ENCODE results near the gene DNTT. TPM values are rescaled to one million over a fixed set of nuclear protein-coding genes. Genes with fewer than 3 reads are reported as not detected.

The DNTT gene
- total RNA-seq, 1 donor from 2014 or later: not detected

DNA sequence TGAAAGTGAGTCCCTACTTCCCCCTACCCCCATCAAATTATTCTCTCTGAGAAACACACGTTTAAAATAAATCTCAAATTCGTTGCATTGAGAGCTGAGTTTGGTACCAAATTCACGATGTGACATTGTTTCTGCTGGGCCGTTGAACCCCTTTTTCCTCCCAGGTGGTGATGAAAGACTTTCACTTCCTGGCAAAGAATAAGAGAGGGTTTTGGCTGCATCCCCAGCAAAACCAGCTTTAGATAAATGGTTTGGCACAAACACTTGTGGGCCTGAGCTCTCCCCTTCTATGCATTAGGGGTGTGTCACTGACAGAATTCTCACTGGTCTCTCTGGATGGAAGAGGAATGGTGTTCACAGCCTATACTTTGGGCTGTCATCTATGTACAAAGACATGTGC lies 8.8 kb upstream of the DNTT start:
- no peaks in the 10 kb centered on the region for H3K9me3 Mint-ChIP-seq (ENCODE audit: unreplicated experiment)
- no peak overlapping the region for H3K4me3 Mint-ChIP-seq (ENCODE audit: unreplicated experiment)
- peaks cover 4% of the 10 kb centered on the region for H3K27me3 Mint-ChIP-seq (ENCODE audit: unreplicated experiment)
- no peak for DNase-seq (ENCODE audit: low spot score)
- peaks cover 5% of the 10 kb centered on the region for H3K4me1 Mint-ChIP-seq (ENCODE audit: unreplicated experiment)
- H3K36me3 Mint-ChIP-seq (ENCODE audit: low read depth, unreplicated experiment): no peaks in the 10 kb centered on the region
- no peak for TF ChIP-seq CTCF (IDR thresholded peaks at IDR 0.05; ENCODE audit: unreplicated experiment)
- H3K27ac Mint-ChIP-seq (ENCODE audit: unreplicated experiment): no peak overlapping the region

GRCh38 chr10:96297486-96297885 lies 6.7 kb upstream of the DNTT start:
- Mint-ChIP-seq H3K4me1 (ENCODE audit: unreplicated experiment) (peaks cover 11% of the 10 kb centered on the region), H3K9me3 (ENCODE audit: unreplicated experiment) (no peaks in the 10 kb centered on the region), H3K36me3 (ENCODE audit: low read depth, unreplicated experiment) (no peaks in the 10 kb centered on the region), H3K27me3 (ENCODE audit: unreplicated experiment) (peaks cover 5% of the 10 kb centered on the region), H3K27ac (ENCODE audit: unreplicated experiment) (no peak overlapping the region), H3K4me3 (ENCODE audit: unreplicated experiment) (no peak overlapping the region)
- no peak for TF ChIP-seq CTCF (IDR thresholded peaks at IDR 0.05; ENCODE audit: unreplicated experiment)
- no peak for DNase-seq (ENCODE audit: low spot score)

DNA sequence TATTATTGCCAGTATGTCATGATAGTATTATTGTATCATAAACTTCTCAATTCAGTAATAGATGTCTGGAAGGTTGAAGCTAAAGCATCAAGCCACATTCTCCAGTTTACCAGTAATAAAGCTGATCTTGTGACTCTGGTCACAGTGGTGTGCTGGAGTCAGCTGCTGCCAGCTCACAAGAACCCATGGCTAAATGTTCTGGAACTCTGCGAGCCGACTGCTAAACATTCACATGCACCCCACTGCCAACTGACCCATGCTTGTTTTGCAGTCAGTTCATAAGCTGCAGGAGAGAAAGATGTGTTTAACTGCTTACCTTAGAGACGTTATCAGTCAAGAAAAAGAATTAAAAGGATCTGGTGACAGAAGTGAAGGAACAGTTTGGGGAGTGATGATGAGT lies 5.9 kb upstream of the DNTT start:
- Mint-ChIP-seq H3K36me3 (ENCODE audit: low read depth, unreplicated experiment) (no peaks in the 10 kb centered on the region), H3K4me1 (ENCODE audit: unreplicated experiment) (peaks cover 11% of the 10 kb centered on the region), H3K9me3 (ENCODE audit: unreplicated experiment) (no peaks in the 10 kb centered on the region), H3K27me3 (ENCODE audit: unreplicated experiment) (peaks cover 5% of the 10 kb centered on the region), H3K4me3 (ENCODE audit: unreplicated experiment) (no peak overlapping the region), H3K27ac (ENCODE audit: unreplicated experiment) (no peak overlapping the region)
- DNase-seq (ENCODE audit: low spot score): no peak
- TF ChIP-seq CTCF (IDR thresholded peaks at IDR 0.05; ENCODE audit: unreplicated experiment): no peak

- peaks cover 5% of the 10 kb centered on the region for H3K27me3 Mint-ChIP-seq (ENCODE audit: unreplicated experiment)
- TF ChIP-seq CTCF (IDR thresholded peaks at IDR 0.05; ENCODE audit: unreplicated experiment): no peak
- H3K9me3 Mint-ChIP-seq (ENCODE audit: unreplicated experiment): no peaks in the 10 kb centered on the region
- no peak overlapping the region for H3K27ac Mint-ChIP-seq (ENCODE audit: unreplicated experiment)
- H3K36me3 Mint-ChIP-seq (ENCODE audit: low read depth, unreplicated experiment): no peaks in the 10 kb centered on the region
- peaks cover 11% of the 10 kb centered on the region for H3K4me1 Mint-ChIP-seq (ENCODE audit: unreplicated experiment)
- DNase-seq (ENCODE audit: low spot score): no peak
- no peak overlapping the region for H3K4me3 Mint-ChIP-seq (ENCODE audit: unreplicated experiment)
Measured at GRCh38 chr10:96299383-96299782, 4.9 kb upstream of the DNTT start.

DNA sequence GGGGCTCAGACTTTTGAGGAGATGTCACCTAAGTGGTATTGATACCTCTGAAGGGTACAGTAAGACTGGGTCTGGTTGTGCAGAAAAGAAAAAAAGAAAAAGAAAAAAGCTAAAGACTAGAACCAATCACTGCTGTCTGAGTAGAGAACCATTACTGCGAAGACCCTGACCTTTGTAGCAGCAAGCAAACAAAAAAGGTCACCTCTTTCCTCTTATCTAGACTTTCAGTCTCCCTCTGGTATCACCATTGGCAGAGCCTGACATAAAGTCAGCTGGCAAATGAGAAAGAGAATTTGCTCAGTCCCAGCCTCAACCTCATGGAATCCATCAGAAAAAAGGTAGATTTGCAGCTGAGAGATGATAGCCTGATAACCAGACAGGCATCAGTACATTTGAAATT lies 2.6 kb upstream of the DNTT start:
- no peaks in the 10 kb centered on the region for H3K36me3 Mint-ChIP-seq (ENCODE audit: low read depth, unreplicated experiment)
- TF ChIP-seq CTCF (IDR thresholded peaks at IDR 0.05; ENCODE audit: unreplicated experiment): no peak
- H3K4me1 Mint-ChIP-seq (ENCODE audit: unreplicated experiment): peaks cover 11% of the 10 kb centered on the region
- H3K4me3 Mint-ChIP-seq (ENCODE audit: unreplicated experiment): no peak overlapping the region
- no peak overlapping the region for H3K27ac Mint-ChIP-seq (ENCODE audit: unreplicated experiment)
- peaks cover 5% of the 10 kb centered on the region for H3K27me3 Mint-ChIP-seq (ENCODE audit: unreplicated experiment)
- H3K9me3 Mint-ChIP-seq (ENCODE audit: unreplicated experiment): no peaks in the 10 kb centered on the region
- no peak for DNase-seq (ENCODE audit: low spot score)

Measured in endothelial cell (in vitro differentiated cells).